Measurements from ENCODE around the gene TRPM2. TPM values are rescaled to one million over a fixed set of nuclear protein-coding genes. Genes with fewer than 3 reads are reported as not detected.
A peak's percentile ranks its signal among the peaks of the same experiment; 100 is the strongest.

Gene TRPM2
- total RNA-seq (1 to 10 TPM; 1.3 to 1.7 TPM), polyA plus RNA-seq (under 1 TPM in 1 of 2 donors, not detected in 1; 0.37 TPM)

DNA sequence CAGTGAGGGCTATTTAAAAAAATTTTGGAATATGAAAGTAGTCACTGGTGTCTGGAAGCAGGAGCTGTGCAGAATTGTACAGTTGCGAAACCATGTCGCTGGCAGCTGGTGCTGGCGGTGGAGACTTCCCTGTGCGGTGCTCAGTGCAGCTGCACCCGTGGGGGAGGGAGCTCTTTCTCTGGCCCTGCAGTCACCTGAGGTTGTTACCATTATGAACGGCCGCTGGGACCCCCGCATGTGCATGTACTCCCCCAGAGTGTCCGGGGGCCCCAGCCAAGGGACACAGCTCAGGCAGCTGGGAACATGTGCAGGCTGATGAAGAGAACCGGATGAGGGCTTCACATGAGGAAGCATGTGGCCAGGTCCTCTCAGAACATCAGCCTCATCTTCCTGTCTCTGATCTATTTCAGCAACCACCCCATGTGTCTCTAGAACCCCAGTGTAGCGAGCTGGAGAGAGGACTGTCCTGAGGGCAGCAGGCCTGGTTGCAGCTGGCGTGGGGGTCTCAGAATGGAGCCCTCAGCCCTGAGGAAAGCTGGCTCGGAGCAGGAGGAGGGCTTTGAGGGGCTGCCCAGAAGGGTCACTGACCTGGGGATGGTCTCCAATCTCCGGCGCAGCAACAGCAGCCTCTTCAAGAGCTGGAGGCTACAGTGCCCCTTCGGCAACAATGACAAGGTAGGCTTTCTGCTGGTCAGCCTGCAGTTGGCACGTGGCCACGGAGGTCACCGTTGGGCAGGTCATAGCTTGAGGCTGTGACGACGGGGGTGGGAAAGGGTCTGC, at the start of gene TRPM2:
TRPM2 (plus strand) TSS at position 431 of the 780 bp plus-strand sequence; CDS start at position 511, 80 bp downstream.
- peak in 4 of 5 donors; percentile 24 to 44 (median 39) for DNase-seq
- H3K4me1 ChIP-seq (ENCODE audit: insufficient read depth, low read length): peaks cover 37% of the 10 kb centered on the region
- H3K9me3 ChIP-seq (ENCODE audit: control insufficient read depth in 1 of 2, low read length in 2 of 2): no peaks in the 10 kb centered on the region
- no peaks in the 10 kb centered on the region for H3K9me3 Mint-ChIP-seq
- H3K36me3 ChIP-seq (ENCODE audit: insufficient read depth, low read length): no peaks in the 10 kb centered on the region
- ChIA-PET POLR2A (ENCODE audit: partially characterized antibody) (interaction anchor here (1.1 to 1.6 kb wide), 3 partner anchors 11 to 15 kb away, joined by 3 to 6 read pairs (median 4); no protein-coding TSS in a partner anchor), CTCF (ENCODE audit: partially characterized antibody) (interaction anchor here (1.3 kb wide), 1 partner anchor 441 kb away, joined by 3 read pairs; no protein-coding TSS in a partner anchor)
- peaks cover 21 to 49% (median 35%) of the 10 kb centered on the region in 4 donors for H3K4me1 Mint-ChIP-seq
- peak within 1 kb of the TSS; percentile 62 to 90 (median 81) for H3K4me3 Mint-ChIP-seq
- H3K4me3 ChIP-seq (ENCODE audit: low read length in 2 of 2): no peak within 1 kb of the TSS
- H3K27me3 ChIP-seq (ENCODE audit: insufficient read depth, low read length): no peaks in the 10 kb centered on the region
- no peaks in the 10 kb centered on the region for H3K36me3 Mint-ChIP-seq
- peak within 1 kb of the TSS; percentile 2 to 81 (median 63) for H3K27ac Mint-ChIP-seq
- no peak within 1 kb of the TSS for H3K27ac ChIP-seq (ENCODE audit: low read depth, low read length)
- intact Hi-C loops (cut with micrococcal nuclease): no loop called here
- peaks cover 7 to 8% of the 10 kb centered on the region in 2 donors for H3K27me3 Mint-ChIP-seq

DNA sequence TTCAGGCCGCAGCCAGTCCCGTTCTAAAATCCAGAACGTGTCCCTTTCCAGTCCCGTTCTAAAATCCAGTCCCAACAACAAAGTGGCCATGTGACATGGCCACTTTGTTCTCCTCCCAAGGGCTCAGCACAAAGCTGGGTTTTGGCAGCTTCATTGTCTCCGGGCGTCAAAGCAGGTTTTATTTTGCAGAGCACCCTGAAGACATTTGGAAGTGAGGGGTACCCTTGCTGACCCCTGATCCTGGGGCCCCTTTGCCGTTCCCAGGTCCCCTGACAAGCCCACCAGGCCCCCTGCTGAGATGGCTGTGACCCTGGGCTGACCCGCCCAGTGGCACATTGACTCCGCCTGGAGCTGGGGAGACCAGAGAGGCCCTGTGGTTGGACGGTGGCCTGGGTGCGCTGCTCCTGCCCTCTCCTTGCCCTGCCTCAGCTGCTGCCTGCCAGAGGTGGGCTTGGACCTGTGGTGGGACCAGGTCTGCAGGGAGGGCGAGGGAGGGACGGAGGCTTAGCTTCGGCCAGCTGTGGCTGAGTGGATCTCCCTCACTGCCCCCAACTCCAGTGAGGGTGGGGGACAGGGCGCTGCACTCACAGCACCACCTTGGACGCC, 49.3 kb upstream of the TRPM2 start:
- H3K4me1 Mint-ChIP-seq: peaks cover 20 to 61% (median 43%) of the 10 kb centered on the region in 4 donors
- H3K27ac ChIP-seq (ENCODE audit: low read depth, low read length): no peak overlapping the region
- no peaks in the 10 kb centered on the region for H3K9me3 ChIP-seq (ENCODE audit: control insufficient read depth in 1 of 2, low read length in 2 of 2)
- H3K36me3 ChIP-seq (ENCODE audit: insufficient read depth, low read length): peaks cover 7% of the 10 kb centered on the region
- peak overlapping the region in 2 of 8 donors; percentile 85 to 89 for H3K4me3 Mint-ChIP-seq
- no peaks in the 10 kb centered on the region for H3K9me3 Mint-ChIP-seq
- no peak overlapping the region for H3K4me3 ChIP-seq (ENCODE audit: low read length in 2 of 2)
- peaks cover 51% of the 10 kb centered on the region for H3K4me1 ChIP-seq (ENCODE audit: insufficient read depth, low read length)
- no peaks in the 10 kb centered on the region for H3K27me3 Mint-ChIP-seq
- no peaks in the 10 kb centered on the region for H3K27me3 ChIP-seq (ENCODE audit: insufficient read depth, low read length)
- DNase-seq: no peak
- intact Hi-C loops (cut with micrococcal nuclease): no loop called here
- ChIA-PET POLR2A (ENCODE audit: partially characterized antibody) (interaction anchor here (0.9 to 1.4 kb wide), 4 partner anchors 10 to 280 kb away, joined by 3 to 4 read pairs (median 3); no protein-coding TSS in a partner anchor), CTCF (ENCODE audit: partially characterized antibody) (no interaction called here)
- peaks cover 4 to 29% of the 10 kb centered on the region in 2 donors for H3K36me3 Mint-ChIP-seq
- peak overlapping the region in 5 of 7 donors; percentile 12 to 74 (median 53) for H3K27ac Mint-ChIP-seq

DNA sequence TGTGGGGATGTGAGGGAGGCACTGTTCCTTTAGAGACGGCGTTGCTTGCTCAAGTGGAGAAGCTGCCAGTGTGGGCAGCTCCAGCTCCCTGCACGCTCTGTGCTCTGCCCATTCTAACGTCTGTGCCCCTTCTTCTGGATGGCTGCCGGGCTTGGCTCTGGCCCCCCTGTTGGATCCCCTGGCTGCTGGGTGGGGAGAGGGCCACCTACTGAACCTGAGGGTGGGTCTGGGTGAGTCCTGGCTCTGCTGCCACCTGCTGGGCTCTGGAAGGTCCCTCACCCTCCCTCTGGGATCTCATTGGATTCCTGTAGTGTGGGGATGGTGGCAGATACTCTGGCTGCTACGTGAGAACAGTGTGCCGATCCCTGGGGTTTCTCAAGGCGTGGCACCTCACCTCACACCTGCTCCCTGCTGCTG, 48.5 kb upstream of the TRPM2 start:
- Histone ChIP-seq H3K27ac (ENCODE audit: low read depth, low read length) (no peak overlapping the region), H3K4me1 (ENCODE audit: insufficient read depth, low read length) (peaks cover 46% of the 10 kb centered on the region), H3K36me3 (ENCODE audit: insufficient read depth, low read length) (peaks cover 7% of the 10 kb centered on the region), H3K4me3 (ENCODE audit: low read length in 2 of 2) (no peak overlapping the region), H3K9me3 (ENCODE audit: control insufficient read depth in 1 of 2, low read length in 2 of 2) (no peaks in the 10 kb centered on the region), H3K27me3 (ENCODE audit: insufficient read depth, low read length) (no peaks in the 10 kb centered on the region)
- H3K9me3 Mint-ChIP-seq: no peaks in the 10 kb centered on the region
- DNase-seq: peak in 4 of 5 donors; percentile 38 to 43 (median 41)
- H3K4me3 Mint-ChIP-seq: peak overlapping the region in 5 of 8 donors; percentile 21 to 71 (median 48)
- peaks cover 4 to 27% of the 10 kb centered on the region in 2 donors for H3K36me3 Mint-ChIP-seq
- intact Hi-C loops (cut with micrococcal nuclease): no loop called here
- ChIA-PET POLR2A (ENCODE audit: partially characterized antibody) (interaction anchor here (0.9 kb wide), 1 partner anchor 34 kb away, joined by 4 read pairs; no protein-coding TSS in a partner anchor), CTCF (ENCODE audit: partially characterized antibody) (interaction anchor here (0.6 kb wide), 1 partner anchor 221 kb away, joined by 3 read pairs; no protein-coding TSS in a partner anchor)
- H3K27ac Mint-ChIP-seq: peak overlapping the region; percentile 53 to 90 (median 75)
- no peaks in the 10 kb centered on the region for H3K27me3 Mint-ChIP-seq
- peaks cover 18 to 57% (median 39%) of the 10 kb centered on the region in 4 donors for H3K4me1 Mint-ChIP-seq

DNA sequence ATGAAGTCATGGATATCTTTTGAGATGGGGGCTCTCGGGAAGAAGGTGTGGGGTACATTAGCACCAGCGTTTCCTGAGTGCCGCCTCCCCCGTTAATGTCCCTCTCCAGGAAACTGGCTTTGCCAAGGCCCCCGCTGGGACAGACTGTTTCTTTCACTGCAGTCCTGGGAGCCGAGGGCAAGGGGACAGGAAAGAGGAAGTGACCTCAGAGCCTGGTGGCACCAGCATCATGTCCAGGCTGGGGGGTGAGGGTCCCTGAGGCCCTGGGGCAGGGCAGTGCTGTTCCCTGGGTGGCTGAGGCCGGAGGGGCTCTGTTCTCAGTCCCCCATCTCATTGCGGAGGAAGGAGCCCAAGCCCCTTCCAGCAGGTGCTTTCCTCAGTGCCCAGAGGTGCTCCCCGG, 47.7 kb upstream of the TRPM2 start:
- Histone ChIP-seq H3K27me3 (ENCODE audit: insufficient read depth, low read length) (no peaks in the 10 kb centered on the region), H3K4me3 (ENCODE audit: low read length in 2 of 2) (no peak overlapping the region), H3K36me3 (ENCODE audit: insufficient read depth, low read length) (peaks cover 10% of the 10 kb centered on the region), H3K9me3 (ENCODE audit: control insufficient read depth in 1 of 2, low read length in 2 of 2) (no peaks in the 10 kb centered on the region), H3K4me1 (ENCODE audit: insufficient read depth, low read length) (peaks cover 45% of the 10 kb centered on the region), H3K27ac (ENCODE audit: low read depth, low read length) (no peak overlapping the region)
- ChIA-PET POLR2A (ENCODE audit: partially characterized antibody) (no interaction called here), CTCF (ENCODE audit: partially characterized antibody) (interaction anchor here (0.6 kb wide), 1 partner anchor 222 kb away, joined by 3 read pairs; no protein-coding TSS in a partner anchor)
- Mint-ChIP-seq H3K4me3 (no peak overlapping the region), H3K27ac (no peak overlapping the region), H3K27me3 (no peaks in the 10 kb centered on the region), H3K9me3 (no peaks in the 10 kb centered on the region), H3K36me3 (peaks cover 4 to 27% of the 10 kb centered on the region in 2 donors), H3K4me1 (peaks cover 18 to 56% (median 38%) of the 10 kb centered on the region in 4 donors)
- intact Hi-C loops (cut with micrococcal nuclease): no loop called here
- no peak for DNase-seq

DNA sequence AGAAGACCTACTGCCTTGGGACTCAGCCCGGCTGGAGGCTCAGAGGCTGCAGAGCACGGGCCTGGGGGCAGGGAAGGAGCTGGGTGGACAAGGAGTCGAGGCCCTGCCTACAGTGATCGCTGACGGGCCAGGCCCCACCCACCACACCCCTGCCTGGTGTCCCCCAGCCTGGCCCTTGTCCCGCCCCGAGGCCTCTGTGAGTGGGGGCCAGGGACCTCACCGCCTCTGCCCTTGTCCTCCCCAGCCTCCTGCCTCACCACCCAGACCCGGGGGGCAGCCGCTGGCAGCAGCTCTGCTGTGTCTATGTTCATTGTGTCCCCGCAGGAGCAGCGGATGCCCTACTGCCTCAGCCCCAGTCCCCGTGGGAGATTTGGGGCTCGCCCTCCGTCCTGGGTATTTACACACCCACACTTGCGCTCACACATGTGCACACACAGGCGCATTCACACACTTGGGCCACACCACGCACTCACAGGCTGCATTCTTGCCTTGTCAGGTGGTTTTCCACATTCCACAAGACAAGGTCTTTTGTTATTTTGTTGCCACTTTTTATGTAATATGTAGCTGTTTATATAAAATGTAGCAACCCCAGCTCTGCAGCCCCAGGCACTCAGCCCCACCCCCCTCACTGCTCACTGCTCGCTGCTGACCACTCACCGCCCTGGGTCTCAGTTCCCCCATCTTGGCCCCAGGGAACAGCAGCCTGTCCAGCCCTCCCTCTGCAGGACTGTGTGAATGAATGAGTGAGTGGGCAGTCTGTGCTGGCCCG, 46.3 kb upstream of the TRPM2 start:
- ChIA-PET CTCF (ENCODE audit: partially characterized antibody) (interaction anchor here (1.3 kb wide), 1 partner anchor 9 kb away, joined by 4 read pairs; no protein-coding TSS in a partner anchor), POLR2A (ENCODE audit: partially characterized antibody) (no interaction called here)
- intact Hi-C loops (cut with micrococcal nuclease): no loop called here
- no peak overlapping the region for H3K4me3 ChIP-seq (ENCODE audit: low read length in 2 of 2)
- no peak overlapping the region for H3K27ac ChIP-seq (ENCODE audit: low read depth, low read length)
- no peaks in the 10 kb centered on the region for H3K27me3 ChIP-seq (ENCODE audit: insufficient read depth, low read length)
- Mint-ChIP-seq H3K4me1 (peaks cover 21 to 46% (median 30%) of the 10 kb centered on the region in 4 donors), H3K36me3 (peaks cover 11 to 39% of the 10 kb centered on the region in 2 donors), H3K9me3 (no peaks in the 10 kb centered on the region), H3K27ac (peak overlapping the region in 5 of 7 donors; percentile 8 to 60 (median 36)), H3K4me3 (peak overlapping the region in 1 of 8 donors; percentile 59), H3K27me3 (no peaks in the 10 kb centered on the region)
- H3K4me1 ChIP-seq (ENCODE audit: insufficient read depth, low read length): peaks cover 30% of the 10 kb centered on the region
- peaks cover 25% of the 10 kb centered on the region for H3K36me3 ChIP-seq (ENCODE audit: insufficient read depth, low read length)
- H3K9me3 ChIP-seq (ENCODE audit: control insufficient read depth in 1 of 2, low read length in 2 of 2): no peaks in the 10 kb centered on the region
- DNase-seq: no peak

DNA sequence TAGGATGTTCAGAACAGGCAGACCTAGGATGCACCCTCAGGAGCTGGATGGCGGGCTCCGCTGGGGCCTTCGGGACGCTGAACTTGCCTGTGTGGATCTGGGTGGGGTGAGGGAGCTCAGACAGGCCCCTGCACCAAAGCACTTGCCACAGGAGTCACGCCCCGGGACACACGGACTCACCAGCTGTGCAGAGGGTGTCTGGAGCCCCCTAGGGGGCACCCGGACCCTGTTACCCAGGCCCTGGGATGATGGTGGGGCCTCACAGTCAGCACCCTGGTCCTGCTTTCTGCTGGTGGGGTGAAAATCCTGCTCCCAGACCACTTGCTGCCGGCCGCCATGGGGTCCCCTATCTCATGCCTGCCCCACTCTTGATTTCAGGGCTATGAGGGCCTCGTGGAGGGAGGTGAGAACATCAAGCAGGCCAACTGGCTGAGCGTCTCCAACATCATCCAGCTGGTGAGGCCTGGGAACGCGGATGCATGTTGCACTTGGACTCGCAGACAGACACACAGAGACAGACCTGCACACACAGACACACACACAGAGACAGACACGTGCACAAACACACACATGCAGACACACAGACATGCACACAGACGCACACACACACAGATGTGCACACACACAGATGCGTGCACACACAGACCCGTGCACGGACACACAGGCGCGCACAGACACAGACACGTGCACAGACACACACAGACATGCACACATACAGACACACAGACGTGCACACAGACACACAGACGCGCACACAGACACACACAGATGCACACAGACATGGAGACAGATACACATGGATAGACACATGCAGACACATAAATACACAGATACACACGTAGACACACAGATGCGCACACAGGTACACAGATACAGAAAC, 42.6 kb upstream of the TRPM2 start:
- Mint-ChIP-seq H3K27ac (peak overlapping the region in 5 of 7 donors; percentile 5 to 66 (median 23)), H3K4me3 (no peak overlapping the region), H3K9me3 (no peaks in the 10 kb centered on the region), H3K4me1 (peaks cover 8 to 15% (median 10%) of the 10 kb centered on the region in 4 donors), H3K36me3 (peaks cover 14 to 32% of the 10 kb centered on the region in 2 donors), H3K27me3 (no peaks in the 10 kb centered on the region)
- Histone ChIP-seq H3K4me3 (ENCODE audit: low read length in 2 of 2) (no peak overlapping the region), H3K4me1 (ENCODE audit: insufficient read depth, low read length) (no peaks in the 10 kb centered on the region), H3K9me3 (ENCODE audit: control insufficient read depth in 1 of 2, low read length in 2 of 2) (no peaks in the 10 kb centered on the region), H3K27ac (ENCODE audit: low read depth, low read length) (no peak overlapping the region), H3K27me3 (ENCODE audit: insufficient read depth, low read length) (no peaks in the 10 kb centered on the region), H3K36me3 (ENCODE audit: insufficient read depth, low read length) (peaks cover 43% of the 10 kb centered on the region)
- POLR2A ChIA-PET (ENCODE audit: partially characterized antibody): no interaction called here
- CTCF ChIA-PET (ENCODE audit: partially characterized antibody): no interaction called here
- no peak for DNase-seq
- intact Hi-C loops (cut with micrococcal nuclease): no loop called here
